A549 (cell line): Measurements from ENCODE around the gene CHRNB1.

ENCODE experiments used
- KDM5A ChIP-seq: fragments of 200-600 bp; sonication (generic); IDR thresholded peaks from 2 replicates; pipeline ENCODE4 v1.6.1; 2016; ENCODE audit warnings: antibody characterized with exemption, mild to moderate bottlenecking
- POLR2A ChIP-seq: IDR thresholded peaks from 2 replicates; pipeline ENCODE4 v1.6.1; 2012; ENCODE audit warnings: mild to moderate bottlenecking, low read length
- TF ChIP-seq, protein P1 (sequence below): fragments of >200 bp; sonication (Bioruptor Twin); formaldehyde crosslinking; IDR thresholded peaks from 3 replicates; pipeline ENCODE4 v1.5.1; 2016

DNA sequence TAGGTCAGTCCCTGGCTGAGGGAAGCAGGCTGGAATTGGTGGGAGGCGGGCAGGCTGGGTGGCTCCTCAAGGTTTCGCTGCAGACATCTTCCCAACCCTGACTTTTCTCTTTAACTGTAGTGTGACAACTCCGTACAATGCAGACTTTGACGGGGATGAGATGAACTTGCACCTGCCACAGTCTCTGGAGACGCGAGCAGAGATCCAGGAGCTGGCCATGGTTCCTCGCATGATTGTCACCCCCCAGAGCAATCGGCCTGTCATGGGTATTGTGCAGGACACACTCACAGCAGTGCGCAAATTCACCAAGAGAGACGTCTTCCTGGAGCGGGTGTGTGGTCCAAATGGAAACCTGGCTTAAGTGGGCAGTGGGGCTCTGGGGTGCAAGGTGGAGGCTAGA, 54.3 kb downstream of the CHRNB1 start:
- TF ChIP-seq POLR2A (no peak), KDM5A (no peak)
- TF ChIP-seq, protein P1, sequence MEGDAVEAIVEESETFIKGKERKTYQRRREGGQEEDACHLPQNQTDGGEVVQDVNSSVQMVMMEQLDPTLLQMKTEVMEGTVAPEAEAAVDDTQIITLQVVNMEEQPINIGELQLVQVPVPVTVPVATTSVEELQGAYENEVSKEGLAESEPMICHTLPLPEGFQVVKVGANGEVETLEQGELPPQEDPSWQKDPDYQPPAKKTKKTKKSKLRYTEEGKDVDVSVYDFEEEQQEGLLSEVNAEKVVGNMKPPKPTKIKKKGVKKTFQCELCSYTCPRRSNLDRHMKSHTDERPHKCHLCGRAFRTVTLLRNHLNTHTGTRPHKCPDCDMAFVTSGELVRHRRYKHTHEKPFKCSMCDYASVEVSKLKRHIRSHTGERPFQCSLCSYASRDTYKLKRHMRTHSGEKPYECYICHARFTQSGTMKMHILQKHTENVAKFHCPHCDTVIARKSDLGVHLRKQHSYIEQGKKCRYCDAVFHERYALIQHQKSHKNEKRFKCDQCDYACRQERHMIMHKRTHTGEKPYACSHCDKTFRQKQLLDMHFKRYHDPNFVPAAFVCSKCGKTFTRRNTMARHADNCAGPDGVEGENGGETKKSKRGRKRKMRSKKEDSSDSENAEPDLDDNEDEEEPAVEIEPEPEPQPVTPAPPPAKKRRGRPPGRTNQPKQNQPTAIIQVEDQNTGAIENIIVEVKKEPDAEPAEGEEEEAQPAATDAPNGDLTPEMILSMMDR = no peak
